Colonic mucosa (tissue), 4 donors: ENCODE measurements around the gene PPBP. TPM values are rescaled to one million over a fixed set of nuclear protein-coding genes. Genes with fewer than 3 reads are reported as not detected.
A peak's percentile ranks its signal among the peaks of the same experiment; 100 is the strongest.
"Not testable (repeated sequence)": the region's sequence is repeated elsewhere in the genome, so short reads cannot be mapped to it uniquely, and the experiment has no call there.

Experiments
- DNase-seq: peaks from one replicate; pipeline ENCODE4 v3.0.0-alpha.2; 2020
- H3K27ac ChIP-seq: fragments of 200-600 bp; one replicate; pipeline ENCODE4 v1.8.0; 2021
- H3K27me3 ChIP-seq: fragments of 200-600 bp; one replicate; pipeline ENCODE4 v1.8.0; 2021
- H3K36me3 ChIP-seq: fragments of 200-600 bp; one replicate; pipeline ENCODE4 v1.8.0; 2021
- H3K4me1 ChIP-seq: fragments of 200-600 bp; one replicate; pipeline ENCODE4 v1.8.0; 2021; ENCODE audit warnings: mild to moderate bottlenecking
- H3K4me3 ChIP-seq: fragments of 200-600 bp; one replicate; pipeline ENCODE4 v1.8.0; 2021
- H3K9ac ChIP-seq, 2 donors: one replicate each; pipeline ENCODE4 v1.7.0; 2013; ENCODE audit warnings: control low read depth in 2 of 2, low read depth in 2 of 2, low read length in 2 of 2
- H3K9me3 ChIP-seq: fragments of 200-600 bp; one replicate; pipeline ENCODE4 v1.8.0; 2021
- intact Hi-C: fragments of 100-400 bp; cut with DNase I; formaldehyde crosslinking; loops from one replicate; pipeline ENCODE4 v1.14.1; 2022
- total RNA-seq, 2 donors: library from RNA; stranded (reverse); fragmentation: NEBNext Ultra II Directional in 1 of 2; extraction: Animal tissue kit (Norgen Biotek cat#: 25700) in 1 of 2; gene quantifications; one replicate each; pipeline ENCODE4 v1.2.1, GENCODE V29; 2021
- TF ChIP-seq, protein P1 (sequence below): fragments of 200-600 bp; IDR thresholded peaks from one replicate; pipeline ENCODE4 v1.8.0; 2022; ENCODE audit warnings: antibody characterized with exemption, mild to moderate bottlenecking
- donor health status: healthy.
- donor health status: DM: no; HTN: no; CAD: no.
- donor health status: DM: no; HTN: no; CAD: no.

Gene PPBP
- total RNA-seq, 2 donors from 2014 or later, result not detected

- peak; percentile 34 for DNase-seq
- Histone ChIP-seq H3K27ac (no peak overlapping the region), H3K36me3 (no peaks in the 10 kb centered on the region), H3K9ac (no peak overlapping the region), H3K4me1 (no peaks in the 10 kb centered on the region), H3K9me3 (no peaks in the 10 kb centered on the region), H3K27me3 (no peaks in the 10 kb centered on the region), H3K4me3 (no peak overlapping the region)
- intact Hi-C loops, result no loop called here
- TF ChIP-seq, protein P1, sequence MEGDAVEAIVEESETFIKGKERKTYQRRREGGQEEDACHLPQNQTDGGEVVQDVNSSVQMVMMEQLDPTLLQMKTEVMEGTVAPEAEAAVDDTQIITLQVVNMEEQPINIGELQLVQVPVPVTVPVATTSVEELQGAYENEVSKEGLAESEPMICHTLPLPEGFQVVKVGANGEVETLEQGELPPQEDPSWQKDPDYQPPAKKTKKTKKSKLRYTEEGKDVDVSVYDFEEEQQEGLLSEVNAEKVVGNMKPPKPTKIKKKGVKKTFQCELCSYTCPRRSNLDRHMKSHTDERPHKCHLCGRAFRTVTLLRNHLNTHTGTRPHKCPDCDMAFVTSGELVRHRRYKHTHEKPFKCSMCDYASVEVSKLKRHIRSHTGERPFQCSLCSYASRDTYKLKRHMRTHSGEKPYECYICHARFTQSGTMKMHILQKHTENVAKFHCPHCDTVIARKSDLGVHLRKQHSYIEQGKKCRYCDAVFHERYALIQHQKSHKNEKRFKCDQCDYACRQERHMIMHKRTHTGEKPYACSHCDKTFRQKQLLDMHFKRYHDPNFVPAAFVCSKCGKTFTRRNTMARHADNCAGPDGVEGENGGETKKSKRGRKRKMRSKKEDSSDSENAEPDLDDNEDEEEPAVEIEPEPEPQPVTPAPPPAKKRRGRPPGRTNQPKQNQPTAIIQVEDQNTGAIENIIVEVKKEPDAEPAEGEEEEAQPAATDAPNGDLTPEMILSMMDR, result no peak
Measured at GRCh38 chr4:73964862-73965611, 23.0 kb downstream of the PPBP start.

DNA sequence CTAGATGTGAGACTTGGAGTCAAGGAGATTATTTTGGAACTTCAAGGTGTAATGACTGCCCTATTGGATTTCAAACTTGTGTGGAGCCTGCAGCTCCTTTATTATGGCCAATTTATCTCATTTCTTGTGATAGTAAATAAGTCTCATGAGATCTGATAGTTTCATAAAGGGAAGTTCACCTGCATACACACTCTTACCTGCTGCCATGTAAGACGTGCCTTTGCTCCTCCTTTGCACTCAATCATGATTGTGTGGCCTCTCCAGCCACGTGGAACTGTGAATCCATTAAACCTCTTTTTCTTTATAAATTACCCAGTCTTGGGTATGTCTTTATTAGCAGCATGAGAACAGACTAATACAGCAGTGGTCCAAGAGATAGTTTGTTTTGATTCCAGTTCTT is 25.3 kb downstream of the PPBP start:
- DNase-seq, result no peak

GRCh38 chr4:73959041-73959440 is 28.9 kb downstream of the PPBP start:
- intact Hi-C loops, H3K27ac ChIP-seq, H3K27me3 ChIP-seq, H3K9ac ChIP-seq, H3K9me3 ChIP-seq, H3K4me3 ChIP-seq, H3K4me1 ChIP-seq, DNase-seq, H3K36me3 ChIP-seq: not testable (repeated sequence)

More for the DNA sequence above, 25.3 kb downstream of the PPBP start:
- intact Hi-C loops, result no loop called here
- H3K27me3 ChIP-seq, result no peaks in the 10 kb centered on the region
- H3K27ac ChIP-seq, result no peak overlapping the region
- no peaks in the 10 kb centered on the region for H3K36me3 ChIP-seq
- H3K9me3 ChIP-seq, result no peaks in the 10 kb centered on the region
- no peaks in the 10 kb centered on the region for H3K4me1 ChIP-seq
- H3K4me3 ChIP-seq, result no peak overlapping the region
- TF ChIP-seq, protein P1, result no peak
- H3K9ac ChIP-seq, result no peak overlapping the region

GRCh38 chr4:73952352-73952751 is 35.6 kb downstream of the PPBP start:
- Histone ChIP-seq H3K4me1 (no peaks in the 10 kb centered on the region), H3K36me3 (no peaks in the 10 kb centered on the region), H3K9me3 (no peaks in the 10 kb centered on the region), H3K27ac (no peak overlapping the region), H3K4me3 (no peak overlapping the region), H3K9ac (no peak overlapping the region), H3K27me3 (no peaks in the 10 kb centered on the region)
- TF ChIP-seq, protein P1, result no peak
- intact Hi-C loops, result no loop called here
- no peak for DNase-seq

- H3K4me1 ChIP-seq, H3K36me3 ChIP-seq, H3K4me3 ChIP-seq, H3K9ac ChIP-seq, intact Hi-C loops, H3K9me3 ChIP-seq, H3K27ac ChIP-seq, DNase-seq, H3K27me3 ChIP-seq: not testable (repeated sequence)
Measured at GRCh38 chr4:73950376-73950920, 37.5 kb downstream of the PPBP start.

DNA sequence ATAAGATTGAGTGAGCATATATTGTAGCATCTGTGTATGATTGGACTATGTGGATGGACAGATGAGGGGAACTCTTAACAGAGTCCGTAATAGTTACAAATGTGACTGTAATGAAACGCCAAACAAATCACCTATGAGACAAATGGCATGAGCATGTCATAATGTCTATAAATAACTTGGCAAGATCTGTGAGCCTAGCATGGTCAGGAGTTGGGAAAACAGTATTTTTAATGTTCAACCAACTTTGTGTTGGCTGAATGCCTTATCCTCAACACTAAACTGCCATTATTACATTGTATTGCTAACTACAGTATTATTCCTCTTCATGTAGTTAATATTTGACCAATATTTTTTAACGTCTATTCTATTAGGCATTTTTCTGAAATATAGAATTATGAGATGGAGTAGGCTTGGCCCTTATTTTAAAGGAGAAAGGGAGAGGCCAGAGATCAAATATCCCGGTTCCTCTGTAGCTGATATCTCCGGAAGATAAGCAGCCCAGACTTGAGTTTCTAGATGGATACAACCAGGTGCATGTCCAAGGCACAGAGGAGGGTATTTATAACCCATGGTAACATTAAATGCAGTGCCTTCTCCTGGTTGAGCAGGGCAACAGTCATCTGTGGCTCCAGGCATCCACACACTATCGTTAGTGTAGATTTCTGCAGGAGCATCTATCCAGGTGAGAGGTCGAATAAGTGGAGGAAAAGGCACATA is 38.8 kb downstream of the PPBP start:
- H3K27ac ChIP-seq, result no peak overlapping the region
- TF ChIP-seq, protein P1, result no peak
- no peaks in the 10 kb centered on the region for H3K36me3 ChIP-seq
- no peaks in the 10 kb centered on the region for H3K4me1 ChIP-seq
- intact Hi-C loops, result no loop called here
- H3K27me3 ChIP-seq, result no peaks in the 10 kb centered on the region
- no peak overlapping the region for H3K4me3 ChIP-seq
- DNase-seq, result no peak
- H3K9ac ChIP-seq, result no peak overlapping the region
- no peaks in the 10 kb centered on the region for H3K9me3 ChIP-seq
